Heart left ventricle (tissue), 16 donors: ENCODE results near the gene SHANK3. TPM values are rescaled to one million over a fixed set of nuclear protein-coding genes. Genes with fewer than 3 reads are reported as not detected.

Experiments used
- ATAC-seq, 4 donors: fragments of 200-7000 bp; cut with Tn5 transposase; one replicate each; pipeline ENCODE4 v1.9.1; 2020 to 2022; ENCODE audit warnings: moderate library complexity in 4 of 4, mild to moderate bottlenecking in 3 of 4, moderate number of reproducible peaks in 1 of 4
- DNase-seq, 5 donors: peaks; one replicate each; pipeline ENCODE4 v3.0.0-alpha.2; 2020
- H3K27ac ChIP-seq, 12 donors: fragments of 200-600 bp; sonication (generic) in 4 of 12; one replicate each; pipeline versions ENCODE4 v1.5.0 to v1.8.0; 2016 to 2022; ENCODE audit warnings: mild to moderate bottlenecking in 2 of 12
- H3K27me3 ChIP-seq, 9 donors: fragments of 200-600 bp; sonication (generic) in 2 of 9; one replicate each; pipeline versions ENCODE4 v1.5.1 to v1.8.0; 2016 to 2022; ENCODE audit warnings: mild to moderate bottlenecking in 3 of 9
- H3K36me3 ChIP-seq, 9 donors: fragments of 200-600 bp; sonication (generic) in 2 of 9; one replicate each; pipeline versions ENCODE4 v1.5.0 to v1.8.0; 2018 to 2022; ENCODE audit warnings: mild to moderate bottlenecking in 2 of 9
- H3K4me1 ChIP-seq, 12 donors: fragments of 200-600 bp; sonication (generic) in 4 of 12; one replicate each; pipeline versions ENCODE4 v1.5.0 to v1.8.0; 2016 to 2022; ENCODE audit warnings: mild to moderate bottlenecking in 3 of 12
- H3K4me3 ChIP-seq, 12 donors: fragments of 200-600 bp; sonication (generic) in 4 of 12; one replicate each; pipeline versions ENCODE4 v1.5.0 to v1.8.0; 2017 to 2022; ENCODE audit warnings: mild to moderate bottlenecking in 9 of 12, moderate library complexity in 4 of 12
- H3K9me3 ChIP-seq, 12 donors: fragments of 200-600 bp; sonication (generic) in 4 of 12; one replicate each; pipeline versions ENCODE4 v1.5.0 to v1.8.0; 2016 to 2022; ENCODE audit warnings: mild to moderate bottlenecking in 1 of 12
- POLR2A ChIP-seq, 2 donors: fragments of 450-650 bp; IDR thresholded peaks; one replicate each; pipeline ENCODE4 v1.6.1; 2017; ENCODE audit warnings: antibody characterized with exemption in 2 of 2, mild to moderate bottlenecking in 2 of 2, moderate library complexity in 2 of 2
- WGBS, 4 donors: extraction: QIAGEN DNeasy Blood & Tissue Kit in 2 of 4; methylation state at CpG; one replicate each; pipeline versions ENCODE4 v1.1.5 to v1.1.7; 2013 to 2018; 5-methylcytosine and 5-hydroxymethylcytosine counted together
- intact Hi-C, 10 donors: fragments of 100-400 bp; cut with DNase I; formaldehyde crosslinking; loops; one replicate each; pipeline versions ENCODE4 v1.11.1 to v1.14.2; 2022
- polyA plus RNA-seq, 2 donors: library from polyadenylated mRNA; stranded (reverse); fragments of 200-250 nt; gene quantifications; one replicate each; pipeline ENCODE4 v1.2.3, GENCODE V29; 2013
- total RNA-seq, 9 donors: library from RNA; depleted of rRNA in 2 of 9; stranded (reverse); fragments of >200 nt in 2 of 9; fragmentation: NEBNext Ultra II Directional in 3 of 9; extraction: Animal tissue kit (Norgen Biotek cat#: 25700) in 3 of 9; gene quantifications; one replicate each; pipeline versions ENCODE4 v1.1.0 to v1.2.4, GENCODE V29; 2016 to 2023
- TF ChIP-seq, protein P1 (sequence below), 12 donors: fragments of 200-600 bp; sonication (generic) in 4 of 12; IDR thresholded peaks; one replicate each; pipeline versions ENCODE4 v1.5.0 to v1.8.0; 2018 to 2022; ENCODE audit warnings: antibody characterized with exemption in 12 of 12, mild to moderate bottlenecking in 5 of 12
- donor health status: ischemic (EF 13 %, LVEDD 7.1; RV severe dilation, severe dysfunction).
- donor health status: healthy with polysubstance abuse.
- donor health status: DM: no; HTN: yes; CAD: no.
- donor health status: DM: no; HTN: no; CAD: no.
- donor health status: ischemic (EF 25% LVEDD 6.9; RV normal size, moderate dysfunction).
- donor health status: ischemic (EF 25% LVEDD 5.7; RV mildly dilated, moderate dysfunction).
- donor health status: healthy.
- donor health status: DM: yes; HTN: yes; CAD: no.
- donor health status: ischemic (EF 35%, LVEDD 5.7; RV mildly dilated, moderate dysfunction).
- donor health status: nonischemic (EF 11% LVEDD 7.7; RV severe dilation, severe dysfunction).
- donor health status: DM: yes; HTN: yes; CAD: no.
- donor health status: PGD.
- donor health status: ischemic (EF 29% LVEDD 5.4; RV normal size, mild dysfunction).
- donor health status: nonischemic (EF 23%, LVEDD 6.1; RV moderate dilation, normal function).

Gene SHANK3
- total and polyA plus RNA-seq, 11 donors = 11.3 to 36.0 (median 21.9) TPM

DNA sequence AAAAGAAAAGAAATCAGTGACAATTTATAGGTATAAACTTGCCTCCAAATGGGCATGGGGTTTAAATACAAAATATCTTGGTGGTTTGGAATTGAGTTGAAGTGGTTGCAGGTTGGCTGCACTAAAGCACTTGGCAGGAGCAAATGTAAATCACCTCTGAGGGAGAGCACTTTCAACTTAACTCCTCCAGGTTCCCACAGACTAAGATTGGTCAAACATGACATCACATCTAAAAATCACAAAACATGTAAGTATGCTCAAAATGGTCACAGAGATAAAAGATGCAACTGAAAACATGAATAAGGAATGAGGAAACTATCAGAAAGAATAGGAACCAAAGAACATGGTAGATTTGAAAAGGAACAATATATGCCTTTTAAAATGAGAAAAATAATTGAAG lies 12.3 kb upstream of the SHANK3 start:
- intact Hi-C loops = no loop called here
- Histone ChIP-seq H3K27me3 (peaks cover 0 to 7% (median 0%) of the 10 kb centered on the region in 9 donors), H3K4me1 (peaks cover 0 to 35% (median 11%) of the 10 kb centered on the region in 12 donors), H3K36me3 (no peaks in the 10 kb centered on the region), H3K9me3 (no peaks in the 10 kb centered on the region), H3K27ac (no peak overlapping the region), H3K4me3 (no peak overlapping the region)
- DNase-seq (no peak), ATAC-seq (no peak)
- TF ChIP-seq POLR2A (IDR thresholded peaks at IDR 0.05) = no peak
- TF ChIP-seq, protein P1, sequence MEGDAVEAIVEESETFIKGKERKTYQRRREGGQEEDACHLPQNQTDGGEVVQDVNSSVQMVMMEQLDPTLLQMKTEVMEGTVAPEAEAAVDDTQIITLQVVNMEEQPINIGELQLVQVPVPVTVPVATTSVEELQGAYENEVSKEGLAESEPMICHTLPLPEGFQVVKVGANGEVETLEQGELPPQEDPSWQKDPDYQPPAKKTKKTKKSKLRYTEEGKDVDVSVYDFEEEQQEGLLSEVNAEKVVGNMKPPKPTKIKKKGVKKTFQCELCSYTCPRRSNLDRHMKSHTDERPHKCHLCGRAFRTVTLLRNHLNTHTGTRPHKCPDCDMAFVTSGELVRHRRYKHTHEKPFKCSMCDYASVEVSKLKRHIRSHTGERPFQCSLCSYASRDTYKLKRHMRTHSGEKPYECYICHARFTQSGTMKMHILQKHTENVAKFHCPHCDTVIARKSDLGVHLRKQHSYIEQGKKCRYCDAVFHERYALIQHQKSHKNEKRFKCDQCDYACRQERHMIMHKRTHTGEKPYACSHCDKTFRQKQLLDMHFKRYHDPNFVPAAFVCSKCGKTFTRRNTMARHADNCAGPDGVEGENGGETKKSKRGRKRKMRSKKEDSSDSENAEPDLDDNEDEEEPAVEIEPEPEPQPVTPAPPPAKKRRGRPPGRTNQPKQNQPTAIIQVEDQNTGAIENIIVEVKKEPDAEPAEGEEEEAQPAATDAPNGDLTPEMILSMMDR (IDR thresholded peaks at IDR 0.05) = no peak

DNA sequence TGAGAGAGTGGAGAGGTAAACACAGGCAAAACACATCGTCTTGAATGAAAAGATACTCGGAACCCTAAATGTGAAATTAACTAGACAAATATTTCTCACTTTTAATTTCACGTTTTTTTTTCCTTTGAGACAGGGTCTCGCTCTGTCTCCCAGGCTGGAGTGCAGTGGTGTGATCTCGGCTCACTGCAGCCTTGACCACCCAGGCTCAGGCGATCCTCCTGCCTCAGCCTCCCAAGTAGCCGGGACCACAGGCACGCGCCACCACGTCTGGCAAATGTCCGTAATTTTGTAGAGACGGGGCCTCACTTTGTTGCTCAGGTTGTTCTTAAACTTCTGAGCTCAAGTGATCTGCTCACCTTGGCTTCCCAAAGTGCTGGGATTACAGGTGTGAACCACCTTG lies 7.4 kb upstream of the SHANK3 start:
- H3K27me3 ChIP-seq = peaks cover 0 to 13% (median 0%) of the 10 kb centered on the region in 9 donors
- H3K9me3 ChIP-seq = no peaks in the 10 kb centered on the region
- intact Hi-C loops = no loop called here
- H3K4me1 ChIP-seq = peaks cover 0 to 3% (median 0%) of the 10 kb centered on the region in 12 donors
- no peak overlapping the region for H3K4me3 ChIP-seq
- TF ChIP-seq POLR2A (IDR thresholded peaks at IDR 0.05) = no peak
- TF ChIP-seq, protein P1 (IDR thresholded peaks at IDR 0.05) = no peak
- no peak for DNase-seq
- H3K36me3 ChIP-seq = no peaks in the 10 kb centered on the region
- ATAC-seq = no peak
- WGBS, 4 donors = 92 to 96% (median 94%) methylated on average over 12 of the region's 12 CpGs
- no peak overlapping the region for H3K27ac ChIP-seq

DNA sequence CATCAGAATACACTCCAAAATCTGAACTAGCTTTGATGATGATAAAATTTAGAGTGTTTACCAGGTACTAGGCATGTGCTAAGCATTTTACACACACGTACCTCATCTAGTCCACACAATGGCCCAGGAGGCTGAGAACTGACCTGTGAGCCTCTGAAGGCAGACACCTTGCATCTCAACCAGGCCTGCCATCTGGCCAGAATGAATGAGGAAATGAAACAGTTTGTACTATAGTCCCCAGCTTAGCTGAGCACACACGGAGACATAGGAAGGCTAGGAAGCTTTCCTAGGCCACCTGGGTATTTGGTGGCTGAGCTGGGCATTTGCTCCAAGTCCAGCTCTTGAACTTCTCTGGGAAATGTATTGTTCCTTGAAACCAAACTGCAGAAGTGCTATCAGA lies 6.9 kb upstream of the SHANK3 start:
- intact Hi-C loops = no loop called here
- TF ChIP-seq, protein P1 (IDR thresholded peaks at IDR 0.05) = no peak
- TF ChIP-seq POLR2A (IDR thresholded peaks at IDR 0.05) = no peak
- WGBS, 4 donors = 56 to 79% (median 65%) methylated on average over 2 of the region's 2 CpGs
- DNase-seq (no peak), ATAC-seq (no peak)
- Histone ChIP-seq H3K4me1 (peaks cover 0 to 7% (median 2%) of the 10 kb centered on the region in 12 donors), H3K27me3 (peaks cover 0 to 13% (median 0%) of the 10 kb centered on the region in 9 donors), H3K27ac (no peak overlapping the region), H3K9me3 (no peaks in the 10 kb centered on the region), H3K4me3 (no peak overlapping the region), H3K36me3 (no peaks in the 10 kb centered on the region)

DNA sequence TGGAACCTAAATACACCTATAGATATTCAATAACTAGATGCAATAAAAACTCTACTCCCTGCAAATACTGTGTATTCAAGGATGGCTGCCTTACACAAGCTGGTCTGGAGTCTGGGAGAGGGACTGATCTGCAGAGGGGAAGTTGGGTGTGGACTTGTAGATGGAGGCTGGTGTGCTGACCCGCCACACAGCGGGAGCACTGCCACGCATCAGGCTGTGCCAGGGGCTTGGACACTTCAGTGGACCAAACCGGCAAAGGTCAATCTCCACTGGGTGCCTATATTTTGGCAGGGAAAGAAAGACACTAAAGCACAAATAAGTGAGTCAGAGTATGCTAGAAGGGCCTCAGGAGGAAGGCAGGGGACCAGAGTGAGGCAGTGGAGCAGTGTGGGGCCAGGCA lies 2.1 kb upstream of the SHANK3 start:
- WGBS, 4 donors = 24 to 63% (median 50%) methylated on average over 4 of the region's 4 CpGs
- peak overlapping the region; percentile 70 to 98 (median 92) for H3K27ac ChIP-seq
- H3K9me3 ChIP-seq = no peaks in the 10 kb centered on the region
- peaks cover 0 to 36% (median 7%) of the 10 kb centered on the region in 12 donors for H3K4me1 ChIP-seq
- no peak overlapping the region for H3K4me3 ChIP-seq
- no peak for DNase-seq
- H3K27me3 ChIP-seq = peaks cover 4 to 50% (median 24%) of the 10 kb centered on the region in 9 donors
- no peak for ATAC-seq
- TF ChIP-seq, protein P1 (IDR thresholded peaks at IDR 0.05) = no peak
- no peak for TF ChIP-seq POLR2A (IDR thresholded peaks at IDR 0.05)
- intact Hi-C loops = loop anchor here in 5 of 10 donors (5.0 kb wide), 3 partner anchors 38 to 43 kb away; partner anchors contain the start of gene ARSA (in 4 of the 5)
- H3K36me3 ChIP-seq = peaks cover 0 to under 1% (median 0%) of the 10 kb centered on the region in 9 donors
